RWPE1 (cell line): ENCODE measurements around the gene AP3M1.

ENCODE experiments used
- CTCF ChIA-PET: fragments of 350-600 bp; sonication (Branson Sonifier 250); formaldehyde crosslinking; extraction: SDS; loops from one replicate; lab custom pipeline; 2021; lab: Yijun Ruan, JAX
- POLR2A ChIA-PET: fragments of 400-600 bp; formaldehyde crosslinking; extraction: SDS; loops from one replicate; lab custom pipeline; 2020; ENCODE audit warnings: antibody characterized with exemption; ENCODE audit not compliant: low non-redundant PET; lab: Yijun Ruan, JAX
- DNase-seq: peaks from one replicate; pipeline ENCODE4 v3.0.0; 2012; ENCODE audit warnings: low spot score
- H3K27ac ChIP-seq: fragments of 450-650 bp; 2 replicates; pipeline ENCODE4 v1.5.1; 2017
- TF ChIP-seq, protein P1 (sequence below): fragments of 450-650 bp; conservative IDR thresholded peaks from 2 replicates; pipeline ENCODE4 v1.5.1; 2017; ENCODE audit warnings: low read depth, mild to moderate bottlenecking

AP3M1 gene

GRCh38 chr10:74081192-74081803, 69.3 kb downstream of the AP3M1 start:
- no peak overlapping the region for H3K27ac ChIP-seq
- TF ChIP-seq, protein P1, sequence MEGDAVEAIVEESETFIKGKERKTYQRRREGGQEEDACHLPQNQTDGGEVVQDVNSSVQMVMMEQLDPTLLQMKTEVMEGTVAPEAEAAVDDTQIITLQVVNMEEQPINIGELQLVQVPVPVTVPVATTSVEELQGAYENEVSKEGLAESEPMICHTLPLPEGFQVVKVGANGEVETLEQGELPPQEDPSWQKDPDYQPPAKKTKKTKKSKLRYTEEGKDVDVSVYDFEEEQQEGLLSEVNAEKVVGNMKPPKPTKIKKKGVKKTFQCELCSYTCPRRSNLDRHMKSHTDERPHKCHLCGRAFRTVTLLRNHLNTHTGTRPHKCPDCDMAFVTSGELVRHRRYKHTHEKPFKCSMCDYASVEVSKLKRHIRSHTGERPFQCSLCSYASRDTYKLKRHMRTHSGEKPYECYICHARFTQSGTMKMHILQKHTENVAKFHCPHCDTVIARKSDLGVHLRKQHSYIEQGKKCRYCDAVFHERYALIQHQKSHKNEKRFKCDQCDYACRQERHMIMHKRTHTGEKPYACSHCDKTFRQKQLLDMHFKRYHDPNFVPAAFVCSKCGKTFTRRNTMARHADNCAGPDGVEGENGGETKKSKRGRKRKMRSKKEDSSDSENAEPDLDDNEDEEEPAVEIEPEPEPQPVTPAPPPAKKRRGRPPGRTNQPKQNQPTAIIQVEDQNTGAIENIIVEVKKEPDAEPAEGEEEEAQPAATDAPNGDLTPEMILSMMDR, result peak; percentile 89
- DNase-seq, result peak; percentile 84
- ChIA-PET POLR2A (no interaction called here), CTCF (interaction anchor here (0.5 to 1.6 kb wide), 33 partner anchors 9 to 693 kb away, joined by 3 to 15 read pairs (median 4); no protein-coding TSS in a partner anchor)

GRCh38 chr10:74079936-74080590, 70.6 kb downstream of the AP3M1 start:
- POLR2A ChIA-PET, result no interaction called here
- H3K27ac ChIP-seq, result no peak overlapping the region
- CTCF ChIA-PET, result interaction anchor here (0.7 to 1.4 kb wide), 6 partner anchors 15 to 230 kb away, joined by 3 to 7 read pairs (median 4); no protein-coding TSS in a partner anchor
- TF ChIP-seq, protein P1, result no peak
- DNase-seq, result peak; percentile 55

GRCh38 chr10:74079028-74079935, 71.3 kb downstream of the AP3M1 start:
- no peak for DNase-seq
- H3K27ac ChIP-seq, result no peak overlapping the region
- ChIA-PET POLR2A (no interaction called here), CTCF (interaction anchor here (0.6 to 1.2 kb wide), 6 partner anchors 16 to 808 kb away, joined by 3 to 4 read pairs (median 3); no protein-coding TSS in a partner anchor)
- TF ChIP-seq, protein P1, result no peak

GRCh38 chr10:74078037-74078436, 72.6 kb downstream of the AP3M1 start:
- ChIA-PET CTCF (interaction anchor here (0.6 kb wide), 1 partner anchor 25 kb away, joined by 4 read pairs; no protein-coding TSS in a partner anchor), POLR2A (no interaction called here)
- H3K27ac ChIP-seq, result no peak overlapping the region
- DNase-seq, result no peak
- TF ChIP-seq, protein P1, result no peak

- POLR2A ChIA-PET, result no interaction called here
- CTCF ChIA-PET, result interaction anchor here (0.6 to 1.1 kb wide), 2 partner anchors 26 to 194 kb away, joined by 3 to 4 read pairs; no protein-coding TSS in a partner anchor
- TF ChIP-seq, protein P1, result no peak
- H3K27ac ChIP-seq, result no peak overlapping the region
- DNase-seq, result no peak
Observed at GRCh38 chr10:74077416-74077815, 73.2 kb downstream of the AP3M1 start.

- H3K27ac ChIP-seq, result no peak overlapping the region
- POLR2A ChIA-PET, result no interaction called here
- CTCF ChIA-PET, result interaction anchor here (0.6 to 1.1 kb wide), 4 partner anchors 16 to 193 kb away, joined by 3 to 4 read pairs (median 3); no protein-coding TSS in a partner anchor
- TF ChIP-seq, protein P1, result no peak
- no peak for DNase-seq
Observed at GRCh38 chr10:74076961-74077360, 73.7 kb downstream of the AP3M1 start.
